K562 (cell line): ENCODE data around the gene DHRS13. TPM values are rescaled to one million over a fixed set of nuclear protein-coding genes. Genes with fewer than 3 reads are reported as not detected.

Experiments
- ATAC-seq: fragments of 200-7000 bp; cut with Tn5 transposase; 3 replicates; pipeline ENCODE4 v1.9.1; 2020; ENCODE audit warnings: moderate library complexity
- BruUV-seq: library from RNA; stranded (reverse); fragments of 400-500 nt; replicated peaks from 2 replicates; lab custom pipeline; 2021; lab: Mats Ljungman, UMichigan
- CTCF ChIA-PET: fragments of 300-600 bp; formaldehyde crosslinking; extraction: SDS; loops from one replicate; lab custom pipeline; 2021; ENCODE audit warnings: low intra/inter-chr PET ratio; lab: Yijun Ruan, JAX
- POLR2A ChIA-PET: fragments of 300-600, 350-650 bp; sonication (Branson Sonifier 250); formaldehyde crosslinking; extraction: SDS; loops from one replicate; lab custom pipeline; 2021; ENCODE audit warnings: antibody characterized with exemption, inconsistent platforms; lab: Yijun Ruan, JAX
- DNase-seq, 4 experiments: peaks; one replicate each; pipeline versions ENCODE4 v3.0.0 to v3.0.0-alpha.2; 2011 to 2018; ENCODE audit warnings: low spot score in 3 of 4, mixed read lengths in 3 of 4; ENCODE audit errors: extremely low read depth in 1 of 4
- FAIRE-seq: peaks from 2 replicates; lab custom pipeline; 2011; peaks lifted over from hg19 to GRCh38; lab: Jason Lieb, UNC
- H2AFZ ChIP-seq: 2 replicates; pipeline ENCODE4 v1.6.0; 2011; ENCODE audit warnings: low read depth, low read length, control low read depth, inconsistent platforms
- H3K27ac ChIP-seq: fragments of 200-600 bp; 3 replicates; pipeline ENCODE4 v1.8.0; 2011; ENCODE audit warnings: low read depth, mild to moderate bottlenecking, control low read depth, inconsistent platforms, low read length, moderate library complexity, mixed read lengths; ENCODE audit errors: extremely low read depth
- H3K27me3 ChIP-seq, 2 experiments: fragments of 300-600 bp in 1 of 2; 2 replicates in 1 of 2; 3 replicates in 1 of 2; pipeline versions ENCODE4 v1.6.0 to v1.8.0; 2011; ENCODE audit warnings: inconsistent platforms in 2 of 2, low read length in 2 of 2, mild to moderate bottlenecking in 1 of 2, mixed read lengths in 1 of 2, moderate library complexity in 1 of 2; ENCODE audit not compliant: control insufficient read depth in 2 of 2, insufficient read depth in 2 of 2
- H3K36me3 ChIP-seq: fragments of 300-600 bp; 3 replicates; pipeline ENCODE4 v1.8.0; 2011; ENCODE audit warnings: mild to moderate bottlenecking, low read length, inconsistent platforms; ENCODE audit not compliant: control insufficient read depth, insufficient read depth
- H3K4me1 ChIP-seq, 2 experiments: fragments of 200-600 bp in 1 of 2; replicated peaks in 1 of 2; 2 replicates in 1 of 2; 3 replicates in 1 of 2; pipeline versions ENCODE4 v1.5.1 to v1.8.0; 2011; ENCODE audit warnings: inconsistent platforms in 2 of 2, low read length in 2 of 2, mild to moderate bottlenecking in 1 of 2, mixed read lengths in 1 of 2, moderate library complexity in 1 of 2; ENCODE audit not compliant: control insufficient read depth in 2 of 2, insufficient read depth in 2 of 2
- H3K4me2 ChIP-seq: 2 replicates; pipeline ENCODE4 v1.6.1; 2011; ENCODE audit warnings: low read length, control low read depth, inconsistent platforms, mixed read lengths; ENCODE audit not compliant: insufficient read depth
- H3K4me3 ChIP-seq: fragments of 200-600 bp; sonication (generic), shearing (Covaris generic); 2 replicates; pipeline ENCODE4 v1.5.1; 2016; ENCODE audit warnings: control low read depth, inconsistent platforms
- H3K79me2 ChIP-seq: fragments of 200-600 bp; 3 replicates; pipeline ENCODE4 v1.8.0; 2011; ENCODE audit warnings: low read length, inconsistent platforms; ENCODE audit not compliant: control insufficient read depth, insufficient read depth
- H3K9ac ChIP-seq, 2 experiments: 2 replicates each; pipeline versions ENCODE4 v1.6.0 to v1.6.1; 2011; ENCODE audit warnings: low read depth in 2 of 2, low read length in 2 of 2, control low read depth in 1 of 2, inconsistent platforms in 1 of 2, mild to moderate bottlenecking in 1 of 2, mixed read lengths in 1 of 2; ENCODE audit not compliant: insufficient read depth in 1 of 2
- H3K9me1 ChIP-seq: one replicate; pipeline ENCODE4 v1.6.0; 2011; ENCODE audit warnings: inconsistent platforms, mild to moderate bottlenecking, low read length, moderate library complexity; ENCODE audit not compliant: control insufficient read depth, insufficient read depth
- H3K9me3 ChIP-seq: replicated peaks from 2 replicates; pipeline ENCODE4 v1.5.1; 2011; ENCODE audit warnings: low read depth, low read length, inconsistent platforms; ENCODE audit not compliant: control insufficient read depth, insufficient read depth
- H4K20me1 ChIP-seq: replicated peaks from 2 replicates; pipeline ENCODE4 v1.6.1; 2011; ENCODE audit warnings: low read length, inconsistent platforms, mixed read lengths; ENCODE audit not compliant: control insufficient read depth, insufficient read depth
- CBX8 ChIP-seq: fragments of 200-600 bp; sonication (generic); IDR thresholded peaks from 2 replicates; pipeline ENCODE4 v1.6.1; 2012; ENCODE audit warnings: borderline replicate concordance, mixed run types, low read depth, mild to moderate bottlenecking, moderate library complexity, mixed read lengths, low read length, control low read depth, inconsistent platforms; ENCODE audit not compliant: poor library complexity, severe bottlenecking; ENCODE audit errors: extremely low read depth
- NBN ChIP-seq: fragments of 450-650 bp; IDR thresholded peaks from 2 replicates; pipeline ENCODE4 v1.6.1; 2016; ENCODE audit warnings: low read depth, mild to moderate bottlenecking
- PKNOX1 ChIP-seq: fragments of 450-650 bp; IDR thresholded peaks from 2 replicates; pipeline ENCODE4 v1.6.1; 2016
- WGBS: fragments of 100-300 bp; shearing (Covaris generic); methylation state at CpG from one replicate; pipeline ENCODE4 v1.1.6; 2016; ENCODE audit warnings: low coverage, mixed read lengths; ENCODE audit not compliant: insufficient coverage; ENCODE audit errors: missing lambda C conversion rate; 5-methylcytosine and 5-hydroxymethylcytosine counted together
- in situ Hi-C: fragments of 300-500 bp; cut with MboI; formaldehyde crosslinking; loops from 4 replicates; pipeline ENCODE4 v1.15.0; 2018; ENCODE audit warnings: inconsistent platforms, mixed read lengths
- intact Hi-C: fragments of 100-400 bp; cut with micrococcal nuclease; formaldehyde crosslinking; loops from 2 replicates; pipeline ENCODE4 v1.14.2; 2022
- polyA plus RNA-seq, 8 experiments: library from polyadenylated mRNA; depleted of rRNA in 4 of 8; stranded (reverse) in 5 of 8; unstranded in 3 of 8; fragments of >200 nt; fragmentation: Nextera tagmentation in 2 of 8; fragmentation: Illumina TruSeq in 1 of 8; extraction: Ambion mirVana in 2 of 8; extraction: Trizol in 1 of 8; gene quantifications; 2 replicates each; pipeline versions ENCODE4 v1.2.1 to v1.2.3, GENCODE V29; 2011 to 2014; ENCODE audit warnings: inconsistent platforms in 1 of 8, missing spikeins in 1 of 8
- total RNA-seq, 7 experiments: library from RNA; depleted of rRNA in 6 of 7; stranded (reverse); fragments of >200 nt in 6 of 7; fragmentation: Illumina TruSeq in 2 of 7; extraction: Trizol in 2 of 7; gene quantifications; 2 replicates each; pipeline versions ENCODE4 v1.2.1 to v1.2.3, GENCODE V29; 2011 to 2021; ENCODE audit warnings: low replicate concordance in 1 of 7
- TF ChIP-seq, protein P1 (sequence below): fragments of 250-450 bp; sonication (Bioruptor Pico); IDR thresholded peaks from 2 replicates; pipeline ENCODE4 v1.8.0; 2021; ENCODE audit warnings: moderate library complexity, mild to moderate bottlenecking, inconsistent platforms

The DHRS13 gene
- total and polyA plus RNA-seq, 9 of the 15 experiments (the other 6 are each of a cell fraction or from before 2014, with no cell fraction given), result 0.32 to 52.3 (median 34.3) TPM; not detected in 1

- H3K36me3 ChIP-seq, result peaks cover 91% of the 10 kb centered on the region
- H3K9me3 ChIP-seq, result peaks cover 4% of the 10 kb centered on the region; the same call in 1 of the 2 replicates
- H3K27me3 ChIP-seq, result no peaks in the 10 kb centered on the region
- BruUV-seq, result no TSS peak
- in situ Hi-C loops, result no loop called here
- no peak overlapping the region for H3K4me2 ChIP-seq
- no peaks in the 10 kb centered on the region for H3K79me2 ChIP-seq
- no peak overlapping the region for H3K27ac ChIP-seq
- ChIA-PET POLR2A (interaction anchor here (0.6 to 3.7 kb wide), 7 partner anchors 9 to 161 kb away, joined by 3 to 14 read pairs (median 5); no protein-coding TSS in a partner anchor), CTCF (interaction anchor here (0.9 to 3.2 kb wide), 2 partner anchors 14 to 192 kb away, joined by 3 to 15 read pairs; partner anchors contain the start of gene TLCD1)
- H2AFZ ChIP-seq, result no peak overlapping the region
- DNase-seq (no peak), ATAC-seq (peak; percentile 31; the same call in 2 of the 3 replicates)
- H3K4me1 ChIP-seq, result peaks cover 2% of the 10 kb centered on the region in 2 experiments; a peak in 3 of 5 replicates
- no peak for TF ChIP-seq NBN
- TF ChIP-seq PKNOX1, result peak; percentile 79
- no peak for TF ChIP-seq CBX8
- TF ChIP-seq, protein P1, sequence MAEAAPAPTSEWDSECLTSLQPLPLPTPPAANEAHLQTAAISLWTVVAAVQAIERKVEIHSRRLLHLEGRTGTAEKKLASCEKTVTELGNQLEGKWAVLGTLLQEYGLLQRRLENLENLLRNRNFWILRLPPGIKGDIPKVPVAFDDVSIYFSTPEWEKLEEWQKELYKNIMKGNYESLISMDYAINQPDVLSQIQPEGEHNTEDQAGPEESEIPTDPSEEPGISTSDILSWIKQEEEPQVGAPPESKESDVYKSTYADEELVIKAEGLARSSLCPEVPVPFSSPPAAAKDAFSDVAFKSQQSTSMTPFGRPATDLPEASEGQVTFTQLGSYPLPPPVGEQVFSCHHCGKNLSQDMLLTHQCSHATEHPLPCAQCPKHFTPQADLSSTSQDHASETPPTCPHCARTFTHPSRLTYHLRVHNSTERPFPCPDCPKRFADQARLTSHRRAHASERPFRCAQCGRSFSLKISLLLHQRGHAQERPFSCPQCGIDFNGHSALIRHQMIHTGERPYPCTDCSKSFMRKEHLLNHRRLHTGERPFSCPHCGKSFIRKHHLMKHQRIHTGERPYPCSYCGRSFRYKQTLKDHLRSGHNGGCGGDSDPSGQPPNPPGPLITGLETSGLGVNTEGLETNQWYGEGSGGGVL (CRISPR knock-in tag), result no peak
- TF ChIP-seq, all 486 proteins: peak for 1
- peak; percentile 35 for FAIRE-seq
- Histone ChIP-seq H3K4me3 (no peak overlapping the region), H3K9ac (no peak overlapping the region; a peak in 1 of 4 replicates), H4K20me1 (no peaks in the 10 kb centered on the region; the same call in 1 of the 2 replicates), H3K9me1 (no peaks in the 10 kb centered on the region)
- 42% methylated on average over 2 of the region's 2 CpGs for WGBS
- intact Hi-C loops, result no loop called here
Measured at GRCh38 chr17:28918295-28918694, 15.4 kb upstream of the DHRS13 start.
